GM23338 (cell line): ENCODE data around the gene LCOR. TPM values are rescaled to one million over a fixed set of nuclear protein-coding genes. Genes with fewer than 3 reads are reported as not detected.

ENCODE experiments used
- ATAC-seq: fragments of 200-7000 bp; cut with Tn5 transposase; 3 replicates; pipeline ENCODE4 v1.9.1; 2020
- DNase-seq: peaks from one replicate; pipeline ENCODE4 v3.0.0-alpha.2; 2015; ENCODE audit warnings: low spot score
- H2AFZ ChIP-seq: fragments of 200-600 bp; sonication (generic); 2 replicates; pipeline ENCODE4 v1.8.0; 2016; ENCODE audit warnings: antibody characterized with exemption, mild to moderate bottlenecking, moderate library complexity
- H3F3A ChIP-seq: fragments of 200-600 bp; sonication (generic); replicated peaks from 2 replicates; pipeline ENCODE4 v1.8.0; 2017; ENCODE audit warnings: antibody characterized with exemption, mixed run types, low read depth
- H3K27ac ChIP-seq: fragments of 200-600 bp; sonication (generic); 2 replicates; pipeline ENCODE4 v1.6.1; 2016; ENCODE audit warnings: low read depth
- H3K27me3 ChIP-seq: fragments of 200-600 bp; sonication (generic); 2 replicates; pipeline ENCODE4 v1.8.0; 2016; ENCODE audit warnings: mild to moderate bottlenecking, mixed run types, moderate library complexity; ENCODE audit not compliant: insufficient read depth
- H3K36me3 ChIP-seq: fragments of 200-600 bp; sonication (generic); 2 replicates; pipeline ENCODE4 v1.8.0; 2016; ENCODE audit warnings: mild to moderate bottlenecking; ENCODE audit not compliant: insufficient read depth
- H3K4me1 ChIP-seq: fragments of 200-600 bp; sonication (generic); 2 replicates; pipeline ENCODE4 v1.8.0; 2016; ENCODE audit warnings: mild to moderate bottlenecking, moderate library complexity; ENCODE audit not compliant: insufficient read depth
- H3K4me2 ChIP-seq: fragments of 200-600 bp; sonication (generic); 2 replicates; pipeline ENCODE4 v1.7.1; 2017; ENCODE audit warnings: mixed run types
- H3K4me3 ChIP-seq: fragments of 200-600 bp; sonication (generic); 2 replicates; pipeline ENCODE4 v1.6.1; 2016; ENCODE audit warnings: mixed run types
- H3K79me2 ChIP-seq: fragments of 200-600 bp; sonication (generic); replicated peaks from 2 replicates; pipeline ENCODE4 v1.8.0; 2017; ENCODE audit warnings: mild to moderate bottlenecking; ENCODE audit not compliant: insufficient read depth
- H3K9me2 ChIP-seq: fragments of 200-600 bp; sonication (generic); 2 replicates; pipeline ENCODE4 v1.8.0; 2017; ENCODE audit not compliant: insufficient read depth
- H4K20me1 ChIP-seq: fragments of 200-600 bp; sonication (generic); replicated peaks from 2 replicates; pipeline ENCODE4 v1.8.0; 2017; ENCODE audit warnings: mild to moderate bottlenecking; ENCODE audit not compliant: insufficient read depth
- H3K27ac Mint-ChIP-seq: 2 replicates; pipeline ENCODE4 v1.8.0; 2020; ENCODE audit warnings: inconsistent platforms, mild to moderate bottlenecking, moderate library complexity, mixed read lengths
- H3K27me3 Mint-ChIP-seq: 3 replicates; pipeline ENCODE4 v1.8.0; 2022; ENCODE audit warnings: low read depth, mild to moderate bottlenecking, moderate library complexity, mixed read lengths, inconsistent platforms; ENCODE audit not compliant: insufficient read depth, poor library complexity
- H3K36me3 Mint-ChIP-seq: 3 replicates; pipeline ENCODE4 v1.8.0; 2021; ENCODE audit warnings: low read depth, mild to moderate bottlenecking, inconsistent platforms, moderate library complexity, mixed read lengths
- H3K4me1 Mint-ChIP-seq: 3 replicates; pipeline ENCODE4 v1.8.0; 2020; ENCODE audit warnings: mild to moderate bottlenecking, inconsistent platforms, mixed read lengths
- H3K4me3 Mint-ChIP-seq: 3 replicates; pipeline ENCODE4 v1.8.0; 2021; ENCODE audit warnings: moderate library complexity, mild to moderate bottlenecking, inconsistent platforms, mixed read lengths
- H3K9me3 Mint-ChIP-seq: 3 replicates; pipeline ENCODE4 v1.8.0; 2020; ENCODE audit warnings: moderate library complexity, mild to moderate bottlenecking, inconsistent platforms, mixed read lengths
- EZH2 ChIP-seq: fragments of 200-600 bp; sonication (generic); IDR thresholded peaks from one replicate; pipeline ENCODE4 v1.8.0; 2017; ENCODE audit warnings: antibody characterized with exemption, mild to moderate bottlenecking, low read depth; ENCODE audit not compliant: unreplicated experiment
- NANOG ChIP-seq: IDR thresholded peaks from 2 replicates; pipeline ENCODE4 v1.6.1; 2016; ENCODE audit warnings: antibody characterized with exemption, borderline replicate concordance
- STAT1 ChIP-seq: IDR thresholded peaks from one replicate; pipeline ENCODE4 v1.6.1; 2016; ENCODE audit warnings: antibody characterized with exemption; ENCODE audit not compliant: unreplicated experiment
- ZNF114 ChIP-seq: fragments of 250-450 bp; sonication (Bioruptor Pico); IDR thresholded peaks from 2 replicates; pipeline ENCODE4 v1.5.0; 2020; ENCODE audit warnings: mild to moderate bottlenecking, moderate library complexity
- polyA plus RNA-seq: library from polyadenylated mRNA; unstranded; fragments of >200 nt; fragmentation: Nextera tagmentation; extraction: Ambion mirVana; gene quantifications from 2 replicates; pipeline ENCODE4 v1.2.1, GENCODE V29; 2016
- total RNA-seq: library from RNA; depleted of rRNA; stranded (reverse); fragments of >200 nt; shearing (Covaris generic); gene quantifications from 2 replicates; pipeline ENCODE4 v1.2.3, GENCODE V29; 2014
- TF ChIP-seq, protein P1 (sequence below): fragments of 250-450 bp; sonication (Bioruptor Pico); IDR thresholded peaks from 2 replicates; pipeline ENCODE4 v1.5.0; 2020; ENCODE audit warnings: mild to moderate bottlenecking, moderate library complexity

Gene LCOR
- total and polyA plus RNA-seq, 2 experiments from 2014 or later: 6.9 to 14.9 TPM

- no peak for TF ChIP-seq STAT1
- TF ChIP-seq, protein P1, sequence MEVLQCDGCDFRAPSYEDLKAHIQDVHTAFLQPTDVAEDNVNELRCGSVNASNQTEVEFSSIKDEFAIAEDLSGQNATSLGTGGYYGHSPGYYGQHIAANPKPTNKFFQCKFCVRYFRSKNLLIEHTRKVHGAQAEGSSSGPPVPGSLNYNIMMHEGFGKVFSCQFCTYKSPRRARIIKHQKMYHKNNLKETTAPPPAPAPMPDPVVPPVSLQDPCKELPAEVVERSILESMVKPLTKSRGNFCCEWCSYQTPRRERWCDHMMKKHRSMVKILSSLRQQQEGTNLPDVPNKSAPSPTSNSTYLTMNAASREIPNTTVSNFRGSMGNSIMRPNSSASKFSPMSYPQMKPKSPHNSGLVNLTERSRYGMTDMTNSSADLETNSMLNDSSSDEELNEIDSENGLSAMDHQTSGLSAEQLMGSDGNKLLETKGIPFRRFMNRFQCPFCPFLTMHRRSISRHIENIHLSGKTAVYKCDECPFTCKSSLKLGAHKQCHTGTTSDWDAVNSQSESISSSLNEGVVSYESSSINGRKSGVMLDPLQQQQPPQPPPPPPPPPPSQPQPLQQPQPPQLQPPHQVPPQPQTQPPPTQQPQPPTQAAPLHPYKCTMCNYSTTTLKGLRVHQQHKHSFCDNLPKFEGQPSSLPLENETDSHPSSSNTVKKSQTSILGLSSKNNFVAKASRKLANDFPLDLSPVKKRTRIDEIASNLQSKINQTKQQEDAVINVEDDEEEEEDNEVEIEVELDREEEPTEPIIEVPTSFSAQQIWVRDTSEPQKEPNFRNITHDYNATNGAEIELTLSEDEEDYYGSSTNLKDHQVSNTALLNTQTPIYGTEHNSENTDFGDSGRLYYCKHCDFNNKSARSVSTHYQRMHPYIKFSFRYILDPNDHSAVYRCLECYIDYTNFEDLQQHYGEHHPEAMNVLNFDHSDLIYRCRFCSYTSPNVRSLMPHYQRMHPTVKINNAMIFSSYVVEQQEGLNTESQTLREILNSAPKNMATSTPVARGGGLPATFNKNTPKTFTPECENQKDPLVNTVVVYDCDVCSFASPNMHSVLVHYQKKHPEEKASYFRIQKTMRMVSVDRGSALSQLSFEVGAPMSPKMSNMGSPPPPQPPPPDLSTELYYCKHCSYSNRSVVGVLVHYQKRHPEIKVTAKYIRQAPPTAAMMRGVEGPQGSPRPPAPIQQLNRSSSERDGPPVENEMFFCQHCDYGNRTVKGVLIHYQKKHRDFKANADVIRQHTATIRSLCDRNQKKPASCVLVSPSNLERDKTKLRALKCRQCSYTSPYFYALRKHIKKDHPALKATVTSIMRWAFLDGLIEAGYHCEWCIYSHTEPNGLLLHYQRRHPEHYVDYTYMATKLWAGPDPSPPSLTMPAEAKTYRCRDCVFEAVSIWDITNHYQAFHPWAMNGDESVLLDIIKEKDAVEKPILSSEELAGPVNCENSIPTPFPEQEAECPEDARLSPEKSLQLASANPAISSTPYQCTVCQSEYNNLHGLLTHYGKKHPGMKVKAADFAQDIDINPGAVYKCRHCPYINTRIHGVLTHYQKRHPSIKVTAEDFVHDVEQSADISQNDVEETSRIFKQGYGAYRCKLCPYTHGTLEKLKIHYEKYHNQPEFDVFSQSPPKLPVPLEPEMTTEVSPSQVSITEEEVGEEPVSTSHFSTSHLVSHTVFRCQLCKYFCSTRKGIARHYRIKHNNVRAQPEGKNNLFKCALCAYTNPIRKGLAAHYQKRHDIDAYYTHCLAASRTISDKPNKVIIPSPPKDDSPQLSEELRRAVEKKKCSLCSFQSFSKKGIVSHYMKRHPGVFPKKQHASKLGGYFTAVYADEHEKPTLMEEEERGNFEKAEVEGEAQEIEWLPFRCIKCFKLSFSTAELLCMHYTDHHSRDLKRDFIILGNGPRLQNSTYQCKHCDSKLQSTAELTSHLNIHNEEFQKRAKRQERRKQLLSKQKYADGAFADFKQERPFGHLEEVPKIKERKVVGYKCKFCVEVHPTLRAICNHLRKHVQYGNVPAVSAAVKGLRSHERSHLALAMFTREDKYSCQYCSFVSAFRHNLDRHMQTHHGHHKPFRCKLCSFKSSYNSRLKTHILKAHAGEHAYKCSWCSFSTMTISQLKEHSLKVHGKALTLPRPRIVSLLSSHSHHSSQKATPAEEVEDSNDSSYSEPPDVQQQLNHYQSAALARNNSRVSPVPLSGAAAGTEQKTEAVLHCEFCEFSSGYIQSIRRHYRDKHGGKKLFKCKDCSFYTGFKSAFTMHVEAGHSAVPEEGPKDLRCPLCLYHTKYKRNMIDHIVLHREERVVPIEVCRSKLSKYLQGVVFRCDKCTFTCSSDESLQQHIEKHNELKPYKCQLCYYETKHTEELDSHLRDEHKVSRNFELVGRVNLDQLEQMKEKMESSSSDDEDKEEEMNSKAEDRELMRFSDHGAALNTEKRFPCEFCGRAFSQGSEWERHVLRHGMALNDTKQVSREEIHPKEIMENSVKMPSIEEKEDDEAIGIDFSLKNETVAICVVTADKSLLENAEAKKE (CRISPR knock-in tag): no peak
Measured at GRCh38 chr10:96891840-96892239, 59.7 kb downstream of the LCOR start (continued).

- Histone ChIP-seq H4K20me1 (peaks cover 3% of the 10 kb centered on the region; the same call in 1 of the 2 replicates), H2AFZ (no peak overlapping the region), H3K9me2 (no peaks in the 10 kb centered on the region), H3K4me2 (no peak overlapping the region), H3K27ac (no peak overlapping the region), H3K36me3 (no peaks in the 10 kb centered on the region), H3K27me3 (no peaks in the 10 kb centered on the region), H3K4me3 (no peak overlapping the region), H3K79me2 (peaks cover 75% of the 10 kb centered on the region), H3F3A (no peaks in the 10 kb centered on the region), H3K4me1 (peaks cover 5% of the 10 kb centered on the region; the same call in 1 of the 2 replicates)
- no peak overlapping the region for H3K4me3 Mint-ChIP-seq
- no peak for DNase-seq
- H3K4me1 Mint-ChIP-seq: peaks cover 18% of the 10 kb centered on the region
- H3K9me3 Mint-ChIP-seq: peaks cover 4% of the 10 kb centered on the region
- TF ChIP-seq EZH2: no peak
- TF ChIP-seq NANOG: no peak
- TF ChIP-seq, protein P1 (CRISPR knock-in tag): no peak
- no peak for TF ChIP-seq STAT1
- no peak for TF ChIP-seq ZNF114 (CRISPR knock-in tag)
- no peaks in the 10 kb centered on the region for H3K27me3 Mint-ChIP-seq
- no peak overlapping the region for H3K27ac Mint-ChIP-seq
- ATAC-seq: no peak
- H3K36me3 Mint-ChIP-seq: peaks cover 14% of the 10 kb centered on the region
Measured at GRCh38 chr10:96895662-96896424, 63.7 kb downstream of the LCOR start.
